HTERT RPE-1 (cell line): ENCODE data around the gene DPF3.

Experiments used
- in situ Hi-C: fragments of 300-500 bp; cut with MboI; formaldehyde crosslinking; loops from 4 replicates; pipeline ENCODE4 v1.14.3; 2020; ENCODE audit warnings: low sequenced_read_pairs

The DPF3 gene

GRCh38 chr14:72688990-72689671, 204.8 kb downstream of the DPF3 start:
- in situ Hi-C loops, result no loop called here

GRCh38 chr14:72686832-72687231, 207.1 kb downstream of the DPF3 start:
- in situ Hi-C loops, result no loop called here

GRCh38 chr14:72686101-72686500, 207.8 kb downstream of the DPF3 start:
- in situ Hi-C loops, result no loop called here

GRCh38 chr14:72685456-72685855, 208.4 kb downstream of the DPF3 start:
- in situ Hi-C loops, result no loop called here

GRCh38 chr14:72683787-72684186, 210.1 kb downstream of the DPF3 start:
- in situ Hi-C loops, result no loop called here

GRCh38 chr14:72682188-72682587, 211.7 kb downstream of the DPF3 start:
- in situ Hi-C loops, result no loop called here

- in situ Hi-C loops, result no loop called here
These were observed 212.9 kb downstream of the DPF3 start for GRCh38 chr14:72680853-72681640.

GRCh38 chr14:72679536-72680151, 214.3 kb downstream of the DPF3 start:
- in situ Hi-C loops, result no loop called here

- in situ Hi-C loops, result no loop called here
These were observed 214.8 kb downstream of the DPF3 start for GRCh38 chr14:72679141-72679535.

GRCh38 chr14:72678356-72678755, 215.5 kb downstream of the DPF3 start:
- in situ Hi-C loops, result no loop called here

- in situ Hi-C loops, result no loop called here
These were observed 216.2 kb downstream of the DPF3 start for GRCh38 chr14:72677664-72678063.

- in situ Hi-C loops, result no loop called here
These were observed 218.8 kb downstream of the DPF3 start for GRCh38 chr14:72675126-72675525.

GRCh38 chr14:72673179-72673578, 220.7 kb downstream of the DPF3 start:
- in situ Hi-C loops, result no loop called here

GRCh38 chr14:72666610-72667009, 227.3 kb downstream of the DPF3 start:
- in situ Hi-C loops, result no loop called here

- in situ Hi-C loops, result no loop called here
These were observed 228.6 kb downstream of the DPF3 start for GRCh38 chr14:72665259-72665658.

GRCh38 chr14:72664651-72665050, 229.2 kb downstream of the DPF3 start:
- in situ Hi-C loops, result no loop called here

- in situ Hi-C loops, result no loop called here
These were observed 229.8 kb downstream of the DPF3 start for GRCh38 chr14:72663956-72664650.

GRCh38 chr14:72663076-72663487, 230.8 kb downstream of the DPF3 start:
- in situ Hi-C loops, result no loop called here

GRCh38 chr14:72662214-72662613, 231.7 kb downstream of the DPF3 start:
- in situ Hi-C loops, result no loop called here

- in situ Hi-C loops, result no loop called here
These were observed 236.5 kb downstream of the DPF3 start for GRCh38 chr14:72657214-72657921.

GRCh38 chr14:72653026-72653425, 240.9 kb downstream of the DPF3 start:
- in situ Hi-C loops, result no loop called here
